GM23248 (cell line): ENCODE measurements around the gene GFPT1. TPM values are rescaled to one million over a fixed set of nuclear protein-coding genes. Genes with fewer than 3 reads are reported as not detected.

ENCODE experiments used
- DNase-seq: peaks from one replicate; pipeline ENCODE4 v3.0.0-alpha.2; 2015
- H2AFZ ChIP-seq: fragments of 200-600 bp; sonication (generic); 2 replicates; pipeline ENCODE4 v1.6.1; 2016; ENCODE audit warnings: antibody characterized with exemption
- H3F3A ChIP-seq: fragments of 200-600 bp; sonication (generic); 2 replicates; pipeline ENCODE4 v1.6.1; 2016; ENCODE audit warnings: mild to moderate bottlenecking, antibody characterized with exemption, mixed run types; ENCODE audit not compliant: insufficient read depth
- H3K27ac ChIP-seq: fragments of 200-600 bp; sonication (generic); 2 replicates; pipeline ENCODE4 v1.5.1; 2016; ENCODE audit warnings: mild to moderate bottlenecking
- H3K27me3 ChIP-seq: fragments of 200-600 bp; sonication (generic); replicated peaks from 2 replicates; pipeline ENCODE4 v1.6.1; 2016; ENCODE audit warnings: mild to moderate bottlenecking; ENCODE audit not compliant: insufficient read depth
- H3K36me3 ChIP-seq: fragments of 200-600 bp; sonication (generic); 2 replicates; pipeline ENCODE4 v1.6.1; 2016; ENCODE audit warnings: low read depth, mild to moderate bottlenecking
- H3K4me1 ChIP-seq: fragments of 200-600 bp; sonication (generic); 2 replicates; pipeline ENCODE4 v1.6.1; 2016; ENCODE audit warnings: mild to moderate bottlenecking; ENCODE audit not compliant: insufficient read depth
- H3K4me2 ChIP-seq: fragments of 200-600 bp; sonication (generic); one replicate; pipeline ENCODE4 v1.6.1; 2016; ENCODE audit warnings: mild to moderate bottlenecking; ENCODE audit not compliant: unreplicated experiment
- H3K4me3 ChIP-seq: fragments of 200-600 bp; sonication (generic); 2 replicates; pipeline ENCODE4 v1.5.1; 2016; ENCODE audit warnings: mild to moderate bottlenecking
- H3K79me2 ChIP-seq: fragments of 200-600 bp; sonication (generic); 2 replicates; pipeline ENCODE4 v1.6.1; 2016; ENCODE audit warnings: mild to moderate bottlenecking; ENCODE audit not compliant: insufficient read depth
- H3K9ac ChIP-seq: fragments of 200-600 bp; sonication (generic); 2 replicates; pipeline ENCODE4 v1.6.1; 2016; ENCODE audit warnings: mild to moderate bottlenecking
- H3K9me2 ChIP-seq: fragments of 200-600 bp; sonication (generic); 2 replicates; pipeline ENCODE4 v1.6.1; 2016; ENCODE audit warnings: mixed run types, mild to moderate bottlenecking, moderate library complexity; ENCODE audit not compliant: insufficient read depth
- H3K9me3 ChIP-seq: fragments of 200-600 bp; sonication (generic); one replicate; pipeline ENCODE4 v1.6.1; 2017; ENCODE audit warnings: low read depth
- H4K20me1 ChIP-seq: fragments of 200-600 bp; sonication (generic); 2 replicates; pipeline ENCODE4 v1.6.0; 2016; ENCODE audit not compliant: insufficient read depth
- EZH2 ChIP-seq: fragments of 200-600 bp; sonication (generic); IDR thresholded peaks from 2 replicates; pipeline ENCODE4 v1.6.1; 2018; ENCODE audit warnings: antibody characterized with exemption, mild to moderate bottlenecking; ENCODE audit not compliant: insufficient read depth, poor library complexity, severe bottlenecking
- EZH2phosphoT487 ChIP-seq: fragments of 200-600 bp; sonication (generic); IDR thresholded peaks from 2 replicates; pipeline ENCODE4 v1.6.1; 2018; ENCODE audit warnings: antibody characterized with exemption, moderate library complexity, mild to moderate bottlenecking, low read depth; ENCODE audit not compliant: insufficient read depth
- WGBS, 2 experiments: methylation state at CpG; one replicate each; pipeline ENCODE4 v1.1.6; 2015 to 2017; ENCODE audit warnings: low lambda C conversion rate in 2 of 2, low coverage in 1 of 2; ENCODE audit errors: missing lambda C conversion rate in 2 of 2; 5-methylcytosine and 5-hydroxymethylcytosine counted together
- in situ Hi-C: fragments of 300-500 bp; cut with MboI; formaldehyde crosslinking; loops from 2 replicates; pipeline ENCODE4 v1.15.0; 2020
- polyA plus RNA-seq: library from polyadenylated mRNA; unstranded; fragments of >200 nt; fragmentation: Nextera tagmentation; extraction: Ambion mirVana; gene quantifications from 2 replicates; pipeline ENCODE4 v1.2.1, GENCODE V29; 2016
- total RNA-seq: library from RNA; depleted of rRNA; stranded (reverse); fragments of >200 nt; shearing (Covaris generic); gene quantifications from 2 replicates; pipeline ENCODE4 v1.2.3, GENCODE V29; 2014

GFPT1 gene
- total and polyA plus RNA-seq, 2 experiments from 2014 or later = 53.3 to 115 TPM

- no peaks in the 10 kb centered on the region for H4K20me1 ChIP-seq
- no peaks in the 10 kb centered on the region for H3K27me3 ChIP-seq
- H3K9me3 ChIP-seq = no peaks in the 10 kb centered on the region
- no peak for DNase-seq
- no peak overlapping the region for H3K9ac ChIP-seq
- 77 to 78% methylated on average over 5 of the region's 5 CpGs for WGBS, 2 experiments
- H3K4me1 ChIP-seq = peaks cover 17% of the 10 kb centered on the region
- no peaks in the 10 kb centered on the region for H3K9me2 ChIP-seq
- H3K79me2 ChIP-seq = no peaks in the 10 kb centered on the region
- H3K4me3 ChIP-seq = no peak overlapping the region
- H3K4me2 ChIP-seq = no peak overlapping the region
- no peak overlapping the region for H3K27ac ChIP-seq
- in situ Hi-C loops = no loop called here
- TF ChIP-seq EZH2 (no peak), EZH2phosphoT487 (no peak)
- peaks cover 15% of the 10 kb centered on the region for H3F3A ChIP-seq
- no peaks in the 10 kb centered on the region for H3K36me3 ChIP-seq
- H2AFZ ChIP-seq = no peak overlapping the region
Measured at GRCh38 chr2:69287544-69287943, 99.5 kb downstream of the GFPT1 start.

GRCh38 chr2:69285379-69285894 is 101.6 kb downstream of the GFPT1 start:
- in situ Hi-C loops = no loop called here
- no peak for TF ChIP-seq EZH2
- no peak for TF ChIP-seq EZH2phosphoT487
- Histone ChIP-seq H3K36me3 (no peaks in the 10 kb centered on the region), H3K9ac (no peak overlapping the region), H3K9me3 (no peaks in the 10 kb centered on the region), H3K4me1 (no peaks in the 10 kb centered on the region), H2AFZ (no peak overlapping the region), H3K79me2 (no peaks in the 10 kb centered on the region), H3F3A (0 out of 2 replicates have a peak, but pooled peaks cover under 1% of the 10 kb centered on the region), H3K27me3 (no peaks in the 10 kb centered on the region), H3K9me2 (no peaks in the 10 kb centered on the region), H3K4me2 (no peak overlapping the region), H3K4me3 (no peak overlapping the region), H3K27ac (no peak overlapping the region), H4K20me1 (no peaks in the 10 kb centered on the region)
- 51 to 53% methylated on average over 3 of the region's 3 CpGs for WGBS, 2 experiments
- DNase-seq = no peak

GRCh38 chr2:69280796-69281412 is 106.1 kb downstream of the GFPT1 start:
- 67 to 80% methylated on average over 4 of the region's 4 CpGs for WGBS, 2 experiments

GRCh38 chr2:69279931-69280681 is 106.9 kb downstream of the GFPT1 start:
- Histone ChIP-seq H3K27me3 (no peaks in the 10 kb centered on the region), H3K27ac (no peak overlapping the region), H3K4me2 (no peak overlapping the region), H3K4me3 (no peak overlapping the region), H4K20me1 (no peaks in the 10 kb centered on the region), H2AFZ (no peak overlapping the region), H3F3A (no peaks in the 10 kb centered on the region), H3K4me1 (no peaks in the 10 kb centered on the region), H3K79me2 (no peaks in the 10 kb centered on the region), H3K9me3 (no peaks in the 10 kb centered on the region), H3K9me2 (no peaks in the 10 kb centered on the region), H3K36me3 (no peaks in the 10 kb centered on the region), H3K9ac (no peak overlapping the region)
- peak; percentile 37 for DNase-seq
- no peak for TF ChIP-seq EZH2phosphoT487
- no peak for TF ChIP-seq EZH2
- WGBS, 2 experiments = 53 to 57% methylated on average over 9 of the region's 9 CpGs
- in situ Hi-C loops = no loop called here

More at GRCh38 chr2:69280796-69281412, 106.1 kb downstream of the GFPT1 start:
- no peaks in the 10 kb centered on the region for H3K36me3 ChIP-seq
- in situ Hi-C loops = no loop called here
- no peak overlapping the region for H3K27ac ChIP-seq
- H3K27me3 ChIP-seq = no peaks in the 10 kb centered on the region
- no peaks in the 10 kb centered on the region for H3K79me2 ChIP-seq
- DNase-seq = no peak
- H4K20me1 ChIP-seq = no peaks in the 10 kb centered on the region
- H3K4me2 ChIP-seq = no peak overlapping the region
- no peaks in the 10 kb centered on the region for H3K9me2 ChIP-seq
- no peak overlapping the region for H3K9ac ChIP-seq
- TF ChIP-seq EZH2phosphoT487 = no peak
- no peak for TF ChIP-seq EZH2
- no peak overlapping the region for H2AFZ ChIP-seq
- no peaks in the 10 kb centered on the region for H3F3A ChIP-seq
- H3K4me1 ChIP-seq = no peaks in the 10 kb centered on the region
- H3K9me3 ChIP-seq = no peaks in the 10 kb centered on the region
- H3K4me3 ChIP-seq = no peak overlapping the region
